Stimulated activated CD4-positive, alpha-beta T cell treated with anti-CD3 and anti-CD28 coated beads, Interleukin-1b, Interleukin-23, amount 100 ng/mL, for 24 hours (primary cell): ENCODE measurements around the gene MYLIP.

Source experiments
- DNase-seq, 4 experiments: peaks; one replicate each; pipeline ENCODE4 v3.0.0-alpha.2; 2020; ENCODE audit warnings: low read depth in 4 of 4, low spot score in 1 of 4

Gene MYLIP

DNA sequence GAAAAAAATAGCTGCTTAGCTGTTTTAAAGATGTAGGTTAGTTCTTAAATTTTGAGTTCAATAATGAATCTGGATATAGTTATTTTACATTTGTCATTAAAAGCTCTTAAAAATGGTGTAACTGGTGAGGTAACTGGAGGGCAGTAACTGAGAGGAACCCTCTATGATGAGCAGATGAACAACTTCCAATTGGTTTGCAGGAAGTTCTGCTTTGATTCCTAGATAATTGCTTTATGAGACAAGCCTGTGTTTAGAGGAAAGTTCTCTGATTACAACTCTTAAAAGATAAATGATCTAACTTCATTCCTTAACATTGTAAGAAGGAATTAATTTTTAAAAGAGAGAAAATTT, 8.5 kb downstream of the MYLIP start:
- no peak for DNase-seq

DNA sequence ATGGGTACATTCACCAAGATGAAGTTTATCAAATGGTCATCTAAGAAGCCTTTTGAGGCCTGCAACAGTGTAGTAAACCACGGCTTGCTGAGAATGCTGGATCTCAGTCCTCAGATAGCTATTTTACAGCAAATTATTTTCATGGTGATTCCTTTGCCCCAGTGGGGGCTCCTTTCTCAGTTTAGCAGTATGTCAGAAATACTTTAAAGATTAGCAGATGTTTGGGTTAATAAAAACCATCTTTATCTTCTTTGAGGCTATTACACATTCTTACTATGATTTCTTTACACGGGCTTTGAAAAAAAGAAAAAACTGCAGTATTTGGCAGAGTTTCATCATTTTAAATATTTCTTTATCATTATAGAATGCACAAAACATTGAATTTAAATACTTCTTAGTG, 10.7 kb downstream of the MYLIP start:
- no peak for DNase-seq

DNA sequence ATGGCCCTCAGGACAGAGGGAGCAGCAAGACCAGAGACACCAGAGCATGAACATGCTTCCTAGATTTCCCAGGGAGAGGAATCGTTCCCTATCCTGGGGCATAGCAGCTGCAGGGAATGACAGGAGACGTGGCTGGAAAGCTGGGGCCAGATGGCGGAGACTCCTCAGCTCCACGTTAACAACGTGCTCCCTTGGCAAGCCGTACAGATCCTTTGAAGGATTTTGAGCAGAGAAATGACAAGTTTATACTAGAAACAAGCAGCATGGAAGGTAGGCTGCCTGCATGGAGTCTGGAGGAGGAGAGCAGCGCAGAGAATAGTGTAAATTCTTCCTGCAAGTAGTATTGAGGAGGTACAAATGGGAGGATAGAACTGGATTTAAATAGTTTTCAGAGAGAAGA, 11.7 kb downstream of the MYLIP start:
- DNase-seq, result no peak

DNA sequence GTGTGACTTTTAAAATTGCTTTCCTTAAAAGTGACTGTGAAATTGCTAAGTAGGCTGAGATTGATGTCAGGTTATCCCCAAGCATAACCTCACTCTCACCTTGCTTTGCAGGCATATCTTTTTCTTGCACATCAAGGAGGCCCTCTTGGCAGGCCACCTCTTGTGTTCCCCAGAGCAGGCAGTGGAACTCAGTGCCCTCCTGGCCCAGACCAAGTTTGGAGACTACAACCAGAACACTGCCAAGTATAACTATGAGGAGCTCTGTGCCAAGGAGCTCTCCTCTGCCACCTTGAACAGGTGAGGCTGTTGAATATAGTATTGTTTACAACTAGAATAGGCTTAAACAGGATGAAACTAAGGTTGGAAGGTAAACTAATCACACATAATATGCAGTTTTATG, 12.6 kb downstream of the MYLIP start:
- no peak for DNase-seq

DNA sequence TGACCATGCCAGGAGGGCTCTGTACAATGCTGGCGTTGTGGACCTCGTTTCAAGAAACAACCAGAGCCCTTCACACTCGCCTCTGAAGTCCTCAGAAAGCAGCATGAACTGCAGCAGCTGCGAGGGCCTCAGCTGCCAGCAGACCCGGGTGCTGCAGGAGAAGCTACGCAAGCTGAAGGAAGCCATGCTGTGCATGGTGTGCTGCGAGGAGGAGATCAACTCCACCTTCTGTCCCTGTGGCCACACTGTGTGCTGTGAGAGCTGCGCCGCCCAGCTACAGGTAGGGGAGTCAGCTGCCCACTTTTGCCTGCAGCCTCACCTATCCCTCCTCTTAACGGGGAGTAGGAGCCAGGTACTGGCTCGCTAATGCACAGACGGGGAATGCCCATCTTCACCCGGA, 16.2 kb downstream of the MYLIP start:
- no peak for DNase-seq

DNA sequence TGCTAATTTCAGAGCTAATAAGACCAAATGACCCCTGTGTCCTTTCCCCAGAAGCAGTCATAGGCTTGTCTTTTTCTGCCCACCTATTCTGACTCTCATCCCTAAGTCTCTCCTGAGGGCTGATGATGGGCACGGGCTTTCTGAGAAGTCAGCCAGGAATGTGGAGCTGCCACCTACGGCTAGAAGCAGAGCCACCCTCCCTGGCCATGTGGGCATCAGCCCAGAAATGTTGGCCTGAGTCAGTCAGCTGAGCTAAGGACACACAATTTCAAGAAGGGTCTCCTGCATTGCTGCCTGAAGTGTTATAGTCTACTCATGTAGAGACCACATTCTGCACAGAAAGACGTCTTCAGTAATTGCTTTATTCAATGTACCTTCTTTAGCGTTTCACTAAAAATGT, 17.1 kb downstream of the MYLIP start:
- DNase-seq, result no peak

DNA sequence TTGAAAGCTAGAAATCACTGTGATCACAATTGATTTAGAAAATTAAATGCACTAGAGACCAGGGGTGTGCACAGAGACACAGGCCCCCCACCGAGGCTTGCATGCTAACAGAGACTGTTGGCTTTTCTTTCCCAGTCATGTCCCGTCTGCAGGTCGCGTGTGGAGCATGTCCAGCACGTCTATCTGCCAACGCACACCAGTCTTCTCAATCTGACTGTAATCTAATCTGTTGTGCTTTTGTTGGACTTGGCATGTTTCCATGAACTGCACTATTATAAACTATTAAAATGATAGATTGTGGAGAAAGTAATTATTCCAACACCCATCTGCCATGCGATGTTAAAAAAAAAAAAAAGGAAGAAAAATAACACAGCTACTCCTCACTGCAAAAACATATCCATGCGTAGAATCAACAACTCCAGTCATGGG, 17.7 kb downstream of the MYLIP start:
- no peak for DNase-seq

DNA sequence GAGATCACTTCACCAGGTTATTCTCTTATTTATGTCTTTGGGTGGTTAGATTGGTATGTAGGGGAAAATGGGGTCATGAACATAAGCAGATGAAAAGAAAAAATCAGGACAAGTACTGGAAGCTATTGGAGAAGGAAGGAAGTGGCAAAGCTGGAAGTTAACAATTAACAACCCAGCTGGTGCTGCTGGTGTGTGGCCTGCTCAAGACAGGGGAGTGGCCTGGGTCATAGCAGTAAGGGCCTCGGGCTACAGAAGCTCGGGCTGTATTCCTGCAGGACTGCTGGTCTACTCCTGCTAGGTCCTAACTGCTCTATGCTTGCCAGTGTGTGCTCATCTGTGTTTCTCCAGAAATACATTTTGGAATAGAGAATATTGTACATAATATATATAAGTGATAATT, 19.6 kb downstream of the MYLIP start:
- no peak for DNase-seq

DNA sequence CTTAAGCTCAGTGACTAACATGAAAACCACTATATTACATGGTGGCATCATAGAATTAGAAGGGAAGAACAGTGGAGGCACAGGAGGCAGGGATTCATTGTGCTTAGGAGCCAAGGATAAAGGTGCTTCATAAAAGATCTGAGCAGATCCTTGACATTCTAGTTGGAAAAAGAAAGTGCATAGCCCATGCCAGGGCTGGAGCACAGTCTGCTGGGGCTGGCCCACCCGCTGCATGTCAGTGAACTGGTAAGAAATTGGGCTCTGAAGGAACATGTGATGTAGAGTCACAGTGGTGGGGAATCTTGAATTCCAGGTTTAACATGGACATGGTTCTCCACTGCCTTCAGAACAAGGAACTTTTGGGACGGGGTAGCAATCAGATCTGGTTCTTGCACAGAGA, 20.4 kb downstream of the MYLIP start:
- no peak for DNase-seq

DNA sequence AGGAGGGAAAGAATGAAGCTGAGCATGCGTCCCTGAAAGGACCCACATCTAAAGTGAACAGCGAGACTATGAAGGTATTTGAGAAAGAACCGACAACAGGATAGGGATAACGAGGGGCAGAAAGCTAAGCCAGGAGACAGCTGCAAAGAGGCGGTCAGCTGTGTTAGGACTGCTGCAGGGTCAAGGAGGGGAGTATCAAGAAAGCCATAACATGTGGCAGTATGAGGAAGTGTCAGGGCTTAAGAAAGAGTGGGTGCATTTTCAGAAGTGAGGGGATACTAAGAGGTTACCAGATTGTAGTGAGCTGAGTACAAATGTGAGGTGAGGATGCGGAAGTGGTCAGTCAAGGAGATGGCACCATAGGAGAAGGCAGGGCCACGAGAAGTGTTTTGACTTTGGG, 21.2 kb downstream of the MYLIP start:
- DNase-seq, result no peak

DNA sequence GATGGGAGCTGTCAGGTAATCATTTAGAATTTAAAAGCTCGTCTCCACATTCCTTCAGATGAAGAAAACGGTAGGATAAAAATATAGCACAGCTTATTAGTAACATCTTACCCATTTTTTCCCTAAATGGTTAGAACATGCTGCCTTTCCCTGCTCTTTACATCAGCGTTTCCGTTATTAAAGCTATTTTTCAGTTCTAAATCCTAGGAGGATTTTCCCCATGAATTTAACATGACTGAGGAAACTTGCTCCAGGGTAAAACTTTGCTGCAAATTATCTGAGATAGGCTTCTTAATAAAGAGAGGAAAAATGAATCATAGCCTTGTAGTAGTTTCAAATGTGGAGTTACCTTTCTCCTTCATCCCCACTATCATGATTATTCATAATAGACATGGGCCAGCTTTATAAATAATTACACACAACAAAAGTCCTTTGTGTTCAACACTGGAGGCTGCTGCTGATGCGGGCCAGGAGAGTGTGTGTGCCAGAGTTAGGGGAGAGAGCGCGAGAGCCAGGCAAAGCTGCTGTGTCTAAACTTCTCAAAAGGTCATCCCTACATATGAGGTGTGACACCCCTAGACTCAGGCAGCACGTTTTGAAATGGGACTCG, 24.4 kb downstream of the MYLIP start:
- DNase-seq, result no peak

DNA sequence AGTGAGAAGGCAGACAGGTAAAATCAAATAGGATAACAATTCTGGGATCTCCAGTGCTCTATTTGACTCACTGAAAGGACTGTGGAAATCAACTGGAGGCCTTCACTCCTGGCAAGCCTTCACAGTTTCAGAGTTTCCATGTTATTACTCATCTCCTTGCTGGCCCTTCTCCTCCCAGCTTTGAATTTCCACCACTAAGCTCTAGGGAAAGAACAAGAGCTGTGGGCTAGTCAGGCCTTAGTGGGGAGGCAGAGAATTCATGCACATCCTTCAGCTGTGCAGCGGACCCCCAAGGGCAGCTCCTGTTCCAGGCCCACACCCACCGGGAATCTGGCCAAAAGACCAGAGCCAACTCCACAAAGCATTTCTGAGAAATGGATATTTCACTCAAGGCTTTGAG, 26.0 kb downstream of the MYLIP start:
- no peak for DNase-seq

DNA sequence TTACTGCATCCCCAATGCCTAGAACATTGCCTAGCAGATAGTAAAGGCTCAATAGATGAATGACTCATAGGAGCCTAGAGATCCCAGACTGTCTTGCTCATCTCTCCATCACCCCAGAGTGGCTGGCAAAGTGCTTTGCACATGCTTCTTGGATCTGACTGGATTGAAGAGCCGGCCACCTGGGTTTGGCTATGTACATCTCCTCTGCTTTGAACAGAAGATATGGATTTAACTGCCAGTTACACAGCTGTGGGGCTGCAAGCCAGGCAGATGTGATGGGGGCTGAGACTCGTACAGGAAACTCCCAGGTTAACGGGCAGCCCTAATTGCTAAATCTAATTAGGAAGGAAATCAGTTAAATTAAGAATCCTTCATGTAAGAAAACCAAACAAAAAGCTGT, 28.6 kb downstream of the MYLIP start:
- no peak for DNase-seq

DNA sequence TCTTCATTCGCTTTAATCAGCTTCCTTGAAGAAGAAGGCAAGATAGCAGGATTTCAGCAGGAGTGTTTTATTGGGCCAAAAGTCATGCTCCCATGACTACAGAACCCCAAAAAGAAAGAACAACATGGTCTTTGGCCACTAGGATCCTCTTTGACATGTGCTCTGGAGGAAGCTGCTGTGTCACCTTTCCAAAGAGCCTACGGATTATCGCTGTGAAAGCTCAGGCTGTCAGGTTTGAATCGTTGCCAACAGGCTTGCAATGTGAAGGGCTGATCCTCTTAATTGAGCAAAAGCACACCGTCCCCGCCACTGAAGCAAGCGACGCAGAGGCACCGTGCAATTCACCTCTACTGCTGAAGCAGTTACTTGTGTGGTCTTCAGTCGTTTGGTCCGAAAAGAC, 29.0 kb downstream of the MYLIP start:
- DNase-seq, result no peak

DNA sequence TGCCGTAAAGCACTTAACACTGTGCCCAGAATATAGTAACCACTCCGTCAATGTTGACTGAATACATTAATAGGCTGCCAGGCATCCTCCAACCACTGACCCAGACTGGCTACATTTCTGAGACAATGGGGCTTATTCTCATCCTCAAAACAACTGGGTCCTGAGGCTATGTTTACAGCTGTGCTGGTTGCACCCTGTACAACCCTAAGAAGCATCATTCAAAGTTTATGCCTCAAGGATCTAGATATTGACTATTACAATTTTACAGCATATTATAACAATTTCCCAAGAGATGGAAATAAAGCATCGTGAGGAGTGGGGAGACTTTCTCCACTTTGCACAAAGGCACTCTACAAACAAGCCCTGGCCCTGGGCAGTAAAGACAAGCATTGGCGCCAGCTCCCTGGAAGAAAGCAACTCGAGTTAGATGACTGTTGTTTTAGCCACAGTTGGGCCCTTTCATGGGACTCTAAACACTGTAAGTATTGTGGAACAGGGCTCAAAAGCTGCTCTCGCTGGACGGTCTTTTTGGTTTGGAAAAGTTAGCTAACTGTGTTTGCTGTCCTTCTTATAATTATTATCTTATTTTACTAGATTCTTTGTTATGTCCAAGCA, 30.2 kb downstream of the MYLIP start:
- DNase-seq, result no peak

DNA sequence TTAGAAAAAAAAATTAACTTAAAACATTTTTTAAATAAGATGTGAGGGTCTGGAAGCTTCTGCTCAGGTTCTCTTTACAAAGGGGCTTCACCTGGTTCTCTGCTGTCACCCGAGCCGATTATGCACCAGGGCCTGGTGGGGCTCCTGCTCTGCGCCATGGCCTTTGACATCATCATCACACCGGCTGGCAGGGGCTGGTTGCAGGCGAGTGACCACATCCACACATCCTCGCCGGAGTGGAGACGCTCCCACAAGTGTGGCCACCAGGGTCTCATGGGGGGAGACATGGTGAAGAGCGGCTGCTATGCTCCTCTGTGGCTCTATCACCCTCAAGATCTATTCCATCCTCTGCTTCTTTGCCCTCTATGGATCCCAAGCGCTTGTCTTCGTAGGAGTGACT, 31.9 kb downstream of the MYLIP start:
- no peak for DNase-seq

DNA sequence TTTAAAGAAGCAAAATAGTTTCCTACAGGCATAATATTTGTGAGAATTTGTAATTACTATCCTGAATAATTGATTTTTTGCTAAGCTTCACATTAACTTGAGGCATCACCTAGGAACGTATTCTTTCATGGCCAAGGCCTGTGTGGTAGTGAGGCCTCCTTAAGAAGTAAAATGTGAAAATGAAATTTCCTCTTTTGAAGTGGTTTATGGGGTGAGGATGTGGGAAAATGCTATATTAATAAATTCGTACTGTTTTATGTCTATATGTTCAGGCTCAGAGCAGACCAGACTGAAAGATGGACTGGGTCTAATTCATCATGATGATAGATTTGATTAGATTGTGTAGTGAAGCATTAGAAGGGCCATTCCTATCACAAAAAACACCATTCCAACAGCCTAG, 33.1 kb downstream of the MYLIP start:
- DNase-seq, result no peak

DNA sequence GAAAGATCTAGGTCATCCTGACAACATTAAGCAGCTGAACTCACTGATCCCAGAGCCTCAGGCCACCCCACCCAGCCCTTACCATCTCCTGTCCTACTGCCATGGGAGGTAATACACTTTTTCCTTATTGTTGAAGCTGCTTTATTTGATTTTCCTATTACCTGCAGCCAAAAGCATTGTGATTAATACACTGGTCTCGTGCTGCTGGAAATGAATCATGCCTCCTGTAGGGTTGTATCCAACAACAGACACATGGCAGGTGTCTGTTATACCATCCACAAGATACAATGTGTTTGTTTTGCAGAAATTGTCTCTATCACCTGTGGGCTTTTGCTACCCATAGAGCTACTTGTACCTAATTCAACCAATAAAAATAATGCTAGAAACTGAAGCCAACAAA, 34.2 kb downstream of the MYLIP start:
- no peak for DNase-seq

DNA sequence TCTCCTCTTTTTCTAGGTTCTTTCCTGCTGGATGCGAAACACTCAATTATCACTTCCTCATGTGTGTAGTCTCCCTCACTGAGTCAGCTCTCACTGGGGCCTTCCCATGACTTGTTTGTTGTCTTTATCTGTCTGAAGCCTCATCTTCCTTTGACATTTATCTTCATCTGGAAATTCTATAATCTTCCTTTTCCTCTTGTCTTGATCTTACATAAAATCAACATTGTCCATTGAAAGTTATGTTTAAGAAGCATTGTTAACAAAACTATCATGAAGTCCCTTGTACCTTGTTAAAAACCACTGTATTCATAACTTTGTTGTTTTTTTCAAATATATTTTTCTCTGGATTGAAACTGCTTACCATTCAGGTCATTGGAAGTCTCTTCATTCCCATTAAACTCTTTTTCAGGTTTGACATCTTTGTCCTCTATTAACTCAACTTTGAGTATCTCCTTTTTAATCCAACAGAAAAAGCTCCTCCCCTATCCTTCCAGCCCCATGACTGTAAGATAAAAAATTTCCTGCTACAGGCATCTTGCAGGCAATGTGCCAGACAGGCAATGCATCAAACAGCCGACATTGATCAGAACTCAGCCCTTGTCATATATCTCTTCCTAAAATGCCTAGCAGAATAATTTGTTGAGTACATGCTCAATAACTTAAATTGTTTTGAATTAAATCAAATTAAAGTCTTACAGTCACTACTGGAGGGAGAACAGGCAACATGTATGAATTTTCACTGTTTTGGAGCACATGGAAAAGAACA, 34.8 kb downstream of the MYLIP start:
- DNase-seq, result no peak

DNA sequence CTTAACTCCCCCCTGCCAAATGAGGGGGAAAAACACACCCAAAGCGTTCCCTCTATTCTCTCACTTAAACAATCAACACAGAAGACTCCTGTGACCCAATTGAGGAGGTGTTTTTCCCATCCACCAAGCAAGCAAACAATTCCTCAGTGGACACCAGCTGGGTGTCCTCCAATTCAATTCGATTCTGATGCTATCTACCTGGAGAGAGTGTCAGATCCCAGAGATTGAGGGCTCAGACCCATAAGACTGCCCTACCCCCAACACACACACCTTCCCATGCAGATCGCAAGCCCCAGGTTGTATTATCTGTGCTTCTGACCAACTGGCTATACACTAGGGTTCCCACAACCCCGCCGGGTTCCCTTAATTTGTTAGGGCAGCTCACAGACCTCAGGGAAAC, 36.8 kb downstream of the MYLIP start:
- no peak for DNase-seq

DNA sequence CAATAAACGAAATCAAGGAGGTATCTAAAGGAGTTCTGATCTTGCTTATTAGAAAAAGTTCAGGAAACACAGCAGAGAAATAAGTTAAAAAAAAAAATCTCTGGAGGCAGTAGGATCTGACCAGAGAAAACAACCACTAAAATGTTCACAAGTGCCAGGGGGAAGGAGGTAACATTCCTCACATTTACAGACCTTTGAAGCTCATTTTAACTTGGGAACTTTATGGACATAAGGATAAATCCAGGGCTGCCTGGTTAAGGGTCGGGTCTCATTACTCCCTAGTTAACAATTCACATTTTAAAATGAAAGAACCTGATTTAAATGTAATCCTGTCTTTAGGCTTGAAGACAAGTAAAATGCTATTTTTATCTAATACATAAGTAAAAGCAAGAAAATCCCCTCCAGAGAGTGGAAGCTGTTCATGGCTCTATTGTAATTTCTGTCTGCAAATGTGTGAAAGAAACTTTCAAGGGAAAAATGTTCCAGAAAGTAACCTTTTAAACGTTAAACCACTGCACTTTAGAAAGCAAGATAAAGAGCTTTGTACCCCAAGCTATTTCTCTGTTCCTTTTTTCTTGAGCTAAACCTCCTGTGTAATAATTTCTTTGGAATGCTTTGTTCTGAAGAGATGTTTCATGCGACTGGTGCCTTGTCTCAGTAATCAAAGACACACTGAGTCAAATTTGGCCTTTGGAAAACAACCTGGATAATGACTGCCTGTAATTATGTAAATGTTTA, 38.2 kb downstream of the MYLIP start:
- no peak for DNase-seq

DNA sequence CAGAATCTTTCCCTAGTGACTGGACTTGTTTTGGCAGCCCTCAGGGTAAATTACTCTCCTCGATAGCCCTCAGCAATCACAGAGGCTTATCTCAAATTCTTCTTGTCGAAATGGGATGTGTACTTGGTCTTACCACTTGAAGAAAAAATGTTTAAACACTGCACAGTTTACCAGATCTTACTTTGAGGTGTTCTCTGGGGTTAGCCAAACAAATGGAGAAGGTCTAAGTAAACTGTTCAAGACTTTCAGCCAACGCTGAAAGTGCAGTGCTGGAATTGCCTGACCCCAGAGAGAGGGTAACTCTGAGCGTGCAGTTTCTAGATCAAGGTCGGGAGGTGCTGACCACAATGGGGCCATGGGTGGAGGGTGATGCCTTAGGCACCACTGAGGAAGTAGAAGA, 39.2 kb downstream of the MYLIP start:
- DNase-seq, result no peak
